HepG2 (cell line): ENCODE measurements around the gene SLC35D3.

Source experiments
- CBX2 ChIP-seq, 2 experiments: fragments of 200-600 bp in 1 of 2; sonication (generic); formaldehyde crosslinking in 1 of 2; IDR thresholded peaks; 2 replicates each; pipeline versions ENCODE4 v1.7.0 to v1.8.1; 2018 to 2022; ENCODE audit warnings: low read depth in 2 of 2, low read length in 1 of 2, mild to moderate bottlenecking in 1 of 2, missing genetic modification reagents in 1 of 2
- CENPT ChIP-seq: sonication (generic); formaldehyde crosslinking; IDR thresholded peaks from 2 replicates; pipeline ENCODE4 v1.8.0; 2022; ENCODE audit warnings: low read depth, mild to moderate bottlenecking, moderate library complexity, missing genetic modification reagents
- CSRNP1 ChIP-seq: sonication (generic); formaldehyde crosslinking; IDR thresholded peaks from 2 replicates; pipeline ENCODE4 v1.8.1; 2023; ENCODE audit warnings: mild to moderate bottlenecking, missing genetic modification reagents
- CTCF ChIP-seq: sonication (generic); formaldehyde crosslinking; IDR thresholded peaks from 2 replicates; pipeline ENCODE4 v1.5.0; 2020; ENCODE audit warnings: mild to moderate bottlenecking, missing genetic modification reagents, moderate library complexity
- DPF2 ChIP-seq: sonication (generic); formaldehyde crosslinking; IDR thresholded peaks from 2 replicates; pipeline ENCODE4 v1.4.0; 2020; ENCODE audit warnings: mild to moderate bottlenecking, low read depth, missing genetic modification reagents, borderline replicate concordance
- EZH2 ChIP-seq: conservative IDR thresholded peaks from 2 replicates; pipeline ENCODE4 v1.6.1; 2012; ENCODE audit warnings: mild to moderate bottlenecking, low read depth, low read length, moderate library complexity
- FOXO4 ChIP-seq: sonication (generic); formaldehyde crosslinking; conservative IDR thresholded peaks from 2 replicates; pipeline ENCODE4 v1.8.1; 2023; ENCODE audit warnings: missing genetic modification reagents
- GMEB2 ChIP-seq: IDR thresholded peaks from 2 replicates; pipeline ENCODE4 v1.6.1; 2016; ENCODE audit warnings: missing biosample characterization, missing genetic modification reagents, low read depth
- KLF6 ChIP-seq: IDR thresholded peaks from 2 replicates; pipeline ENCODE4 v1.8.0; 2016; ENCODE audit warnings: missing biosample characterization, missing genetic modification reagents
- POLR2A ChIP-seq, 2 experiments: IDR thresholded peaks; 2 replicates each; pipeline ENCODE4 v1.6.1; 2011; ENCODE audit warnings: low read depth in 2 of 2, low read length in 2 of 2, mild to moderate bottlenecking in 1 of 2, moderate library complexity in 1 of 2; ENCODE audit not compliant: insufficient read depth in 1 of 2
- REST ChIP-seq, 2 experiments: IDR thresholded peaks; 2 replicates each; pipeline ENCODE4 v1.6.1; 2011 to 2012; ENCODE audit warnings: low read length in 2 of 2, borderline replicate concordance in 1 of 2, low read depth in 1 of 2, mild to moderate bottlenecking in 1 of 2, moderate library complexity in 1 of 2
- USF2 ChIP-seq, 2 experiments: sonication (generic) in 1 of 2; formaldehyde crosslinking in 1 of 2; IDR thresholded peaks; 2 replicates each; pipeline versions ENCODE4 v1.5.1 to v1.6.1; 2011 to 2020; ENCODE audit warnings: borderline replicate concordance in 1 of 2, low read depth in 1 of 2, low read length in 1 of 2, mild to moderate bottlenecking in 1 of 2, missing genetic modification reagents in 1 of 2, moderate library complexity in 1 of 2
- ZFP1 ChIP-seq: IDR thresholded peaks from 2 replicates; pipeline ENCODE4 v1.6.1; 2016

GRCh38 chr6:136950436-136951126, 28.5 kb downstream of the SLC35D3 start:
- no peak for TF ChIP-seq GMEB2
- TF ChIP-seq POLR2A (IDR thresholded peaks at IDR 0.05; ENCODE audit: insufficient read depth in 1 of 2, low read depth in 2 of 2, low read length in 2 of 2): no peak
- TF ChIP-seq DPF2 (CRISPR knock-in tag): no peak
- no peak for TF ChIP-seq CENPT (CRISPR knock-in tag)
- TF ChIP-seq KLF6: no peak
- TF ChIP-seq USF2 (IDR thresholded peaks at IDR 0.05; ENCODE audit: low read depth, low read length): no peak
- no peak for TF ChIP-seq USF2 (CRISPR knock-in tag; IDR thresholded peaks at IDR 0.05; ENCODE audit: borderline replicate concordance)
- TF ChIP-seq FOXO4: no peak
- TF ChIP-seq CTCF: no peak
- TF ChIP-seq ZFP1: no peak
- no peak for TF ChIP-seq CBX2 (IDR thresholded peaks at IDR 0.05; ENCODE audit: low read depth, low read length)
- TF ChIP-seq CBX2 (CRISPR knock-in tag; IDR thresholded peaks at IDR 0.05; ENCODE audit: low read depth): no peak
- TF ChIP-seq CSRNP1 (CRISPR knock-in tag): no peak
- no peak for TF ChIP-seq REST (IDR thresholded peaks at IDR 0.05; ENCODE audit: borderline replicate concordance in 1 of 2, low read depth in 1 of 2, low read length in 2 of 2)
- no peak for TF ChIP-seq EZH2
